NCI-H446 (cell line): ENCODE data around the gene MAML2.
"Not testable (repeated sequence)": the region's sequence is repeated elsewhere in the genome, so short reads cannot be mapped to it uniquely, and the experiment has no call there.

Experiments
- DNase-seq, 2 experiments: peaks; one replicate each; lab custom pipeline; 2025; lab: John Stamatoyannopoulos, UW

The MAML2 gene

DNA sequence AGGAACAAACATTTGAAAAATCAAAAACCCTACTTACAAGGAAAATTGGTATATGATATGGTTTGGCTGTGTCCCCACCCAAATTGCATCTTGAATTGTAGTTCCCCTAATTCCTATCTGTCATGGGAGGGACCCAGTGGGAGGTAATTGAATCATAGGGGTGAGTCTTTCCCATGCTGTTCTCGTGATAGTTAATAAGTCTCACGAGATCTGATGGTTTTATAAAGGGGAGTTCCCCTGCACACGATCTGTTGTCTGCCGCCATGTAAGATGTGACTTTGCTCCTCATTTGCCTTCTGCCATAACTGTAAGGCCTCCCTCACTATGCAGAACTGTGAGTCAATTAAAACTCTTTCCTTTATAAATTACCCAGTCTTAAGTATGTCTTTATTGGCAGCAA is 74.5 kb downstream of the MAML2 start:
- not testable (repeated sequence) for DNase-seq

DNA sequence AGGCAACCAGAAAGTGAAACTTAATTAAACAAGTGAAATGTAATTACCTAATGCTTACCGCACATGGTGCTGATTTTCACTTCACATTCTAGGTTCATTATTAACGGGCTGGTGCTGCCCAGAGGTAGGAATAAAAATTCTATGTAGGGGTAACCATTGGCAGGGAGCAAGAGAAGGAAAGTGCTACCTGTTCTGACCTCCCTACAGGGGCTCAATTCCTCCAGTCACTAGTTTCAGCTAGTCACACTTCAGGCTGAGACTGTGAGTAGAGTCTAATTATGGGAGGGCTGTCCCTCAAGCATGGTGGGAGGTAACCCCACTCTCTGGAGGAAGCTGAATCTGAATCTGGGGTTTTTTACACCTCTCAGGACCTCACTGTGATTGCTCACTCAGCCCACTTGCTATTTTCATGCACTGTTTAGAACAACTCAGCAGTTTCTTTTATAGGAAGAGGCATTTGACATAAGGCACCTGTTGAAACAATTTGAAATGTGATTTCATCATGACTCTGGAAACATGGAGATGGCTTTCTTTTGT is 75.4 kb downstream of the MAML2 start:
- DNase-seq, result no peak

DNA sequence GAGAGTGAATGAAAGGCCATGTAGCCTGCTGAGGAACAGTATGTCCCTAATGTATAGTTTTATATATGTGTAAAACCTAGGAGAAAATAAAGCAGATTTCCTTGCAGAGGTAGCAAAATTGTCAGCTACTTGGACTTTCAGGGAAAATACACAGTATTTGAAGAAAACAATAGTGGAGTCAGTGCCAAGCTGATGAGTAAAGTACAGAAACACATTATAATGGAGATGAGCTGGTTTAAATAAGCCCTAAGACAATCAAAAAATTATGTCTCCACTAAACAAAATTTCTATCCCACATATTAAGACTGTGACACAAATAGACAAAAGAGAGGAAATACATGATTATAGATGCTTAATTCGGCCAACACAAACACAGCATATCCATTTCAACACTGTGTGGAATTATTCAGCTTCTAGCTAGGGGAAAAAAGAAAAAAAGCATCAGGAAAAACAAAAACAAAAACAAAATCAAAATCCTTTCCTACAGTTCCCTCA is 75.9 kb downstream of the MAML2 start:
- no peak for DNase-seq

- DNase-seq, result no peak
These were observed 77.0 kb downstream of the MAML2 start for GRCh38 chr11:96265972-96266371.

DNA sequence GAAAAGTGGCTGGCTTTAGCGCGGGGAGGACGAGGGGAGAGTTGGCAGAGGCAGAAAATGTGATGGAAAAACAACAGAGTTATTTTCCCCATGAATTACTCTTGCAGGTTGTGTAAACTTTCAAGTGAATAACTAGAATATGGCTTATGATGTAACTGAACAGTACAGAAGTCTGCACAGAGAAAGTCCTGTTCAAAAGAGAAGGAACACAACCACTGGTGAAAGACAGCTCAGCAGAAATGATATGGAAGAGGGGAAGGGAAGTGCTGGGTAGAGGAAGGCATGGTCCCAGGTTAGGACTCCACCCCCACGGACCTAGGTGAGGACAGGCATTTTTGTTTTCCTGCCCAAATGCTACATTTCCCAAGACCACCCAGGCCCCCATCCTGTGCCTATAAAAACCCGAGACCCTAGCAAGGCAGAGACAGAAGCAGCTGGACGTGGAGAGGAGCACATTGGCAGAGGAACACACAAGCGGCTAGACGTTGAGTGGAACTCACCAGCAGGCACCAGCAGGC is 77.7 kb downstream of the MAML2 start:
- no peak for DNase-seq

DNA sequence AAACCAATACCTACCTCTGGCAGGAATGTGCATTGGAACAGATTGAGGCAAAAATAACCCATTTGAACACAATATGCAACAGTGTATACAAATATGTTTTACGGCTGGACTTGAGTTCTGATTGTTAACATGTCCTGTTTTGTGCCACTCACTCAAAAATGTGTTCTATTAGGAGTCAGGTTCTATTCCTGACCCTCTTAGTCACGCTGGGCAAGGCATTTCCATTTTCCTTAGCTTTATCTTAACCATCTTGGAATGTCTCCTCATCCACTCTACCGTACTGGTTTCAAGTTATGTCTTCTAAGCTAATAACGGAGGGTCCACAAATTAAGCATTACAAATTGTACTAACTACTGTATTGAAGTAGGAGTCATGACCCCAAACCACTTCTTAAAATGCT is 78.6 kb downstream of the MAML2 start:
- DNase-seq, result no peak

- DNase-seq, result no peak
These were observed 79.7 kb downstream of the MAML2 start for GRCh38 chr11:96263238-96263763.

GRCh38 chr11:96260532-96260931 is 82.5 kb downstream of the MAML2 start:
- DNase-seq, result no peak

DNA sequence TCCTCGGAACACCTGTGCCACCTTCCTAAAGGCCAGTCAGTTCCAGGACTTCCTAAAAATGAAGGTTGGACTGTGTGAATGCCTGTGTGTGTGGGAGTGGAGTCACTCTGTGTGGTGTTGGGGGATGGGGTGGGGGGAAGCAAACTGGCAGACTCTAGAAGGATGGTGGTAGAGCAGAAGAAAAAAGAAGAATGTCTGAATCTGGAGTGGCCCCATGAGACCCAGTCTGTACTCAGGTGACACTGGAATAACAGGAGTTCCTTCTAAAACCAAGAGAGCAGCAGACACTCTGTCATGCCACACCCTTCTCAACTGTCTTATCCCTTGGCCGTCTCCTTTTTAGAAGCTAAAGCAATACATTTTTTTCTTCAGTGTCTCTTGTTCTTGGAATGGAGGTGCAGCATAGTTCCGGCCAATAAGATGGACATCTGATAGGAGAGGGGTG is 82.9 kb downstream of the MAML2 start:
- no peak for DNase-seq

GRCh38 chr11:96259134-96259830 is 83.7 kb downstream of the MAML2 start:
- DNase-seq, result no peak

- DNase-seq, result no peak
These were observed 84.7 kb downstream of the MAML2 start for GRCh38 chr11:96257972-96258934.

DNA sequence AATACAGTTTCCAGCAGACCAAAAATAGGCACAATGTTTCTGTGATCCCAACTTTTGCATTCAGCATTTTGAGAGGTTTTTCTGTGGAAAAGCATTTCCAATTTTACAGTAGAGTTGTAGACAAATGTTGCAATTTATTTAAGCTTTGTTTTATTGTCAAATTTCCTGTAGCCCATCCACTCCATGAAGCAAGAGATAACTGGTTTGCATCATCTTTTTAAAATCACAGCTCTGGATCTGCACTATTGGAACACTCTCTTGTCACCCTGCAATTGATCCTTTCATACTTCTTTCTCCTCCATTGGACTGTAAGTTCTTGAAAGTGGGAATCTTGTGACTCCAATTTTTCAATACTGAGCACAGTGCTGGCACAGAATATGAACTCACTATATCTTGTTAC is 86.0 kb downstream of the MAML2 start:
- no peak for DNase-seq

- DNase-seq, result no peak
These were observed 86.6 kb downstream of the MAML2 start for GRCh38 chr11:96256215-96257011.

DNA sequence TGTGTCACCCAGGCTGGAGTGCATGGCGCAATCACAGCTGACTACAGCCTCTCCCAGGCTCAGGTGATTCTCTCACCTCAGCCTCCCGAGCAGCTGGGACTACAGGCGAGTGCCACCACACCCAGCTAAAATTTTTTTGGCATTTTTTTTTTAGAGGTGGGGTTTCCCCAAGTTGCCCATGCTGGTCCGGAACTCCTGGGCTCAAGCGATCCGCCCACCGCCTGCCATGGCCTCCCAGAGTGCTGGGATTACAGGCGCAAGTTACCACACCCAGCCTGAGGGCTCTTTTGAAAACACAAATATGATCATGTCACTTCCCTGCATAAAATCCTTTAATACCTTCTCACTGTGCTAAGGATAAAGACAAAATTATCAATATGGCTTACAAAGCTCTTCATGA is 88.1 kb downstream of the MAML2 start:
- DNase-seq, result no peak

- no peak for DNase-seq
These were observed 88.9 kb downstream of the MAML2 start for GRCh38 chr11:96254087-96254486.

GRCh38 chr11:96246718-96247552 is 96.1 kb downstream of the MAML2 start:
- no peak for DNase-seq

- peak; percentile 95 to 97 for DNase-seq
These were observed 99.9 kb downstream of the MAML2 start for GRCh38 chr11:96242971-96243647.

GRCh38 chr11:96242191-96242847 is 100.7 kb downstream of the MAML2 start:
- no peak for DNase-seq

DNA sequence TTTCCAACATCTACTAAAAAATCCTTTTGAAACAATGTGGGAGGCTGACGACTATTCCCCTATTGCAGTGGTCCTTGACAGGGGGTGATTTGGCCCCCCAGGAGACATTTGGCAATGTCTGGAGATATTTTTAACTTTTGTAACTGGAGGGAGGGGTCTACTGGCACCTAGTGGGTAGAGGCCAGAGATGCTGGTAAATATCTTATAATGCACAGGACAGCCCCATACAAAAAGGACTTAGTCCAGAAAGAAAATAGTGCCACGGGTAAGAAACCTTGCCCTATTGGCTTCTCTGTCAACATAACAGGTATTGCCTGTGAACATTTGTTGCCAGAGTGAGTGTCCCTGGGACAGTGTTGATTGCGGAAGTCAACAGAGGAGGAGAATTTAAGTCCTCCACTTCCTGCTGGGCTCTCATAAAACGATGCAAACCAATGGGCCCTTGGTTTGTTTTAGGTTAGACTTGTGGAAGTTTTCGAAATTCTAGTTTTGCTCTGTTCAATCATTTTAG is 101.6 kb downstream of the MAML2 start:
- peak; percentile 13 to 61 for DNase-seq
